ENCODE measurements around the gene AATK. TPM values are rescaled to one million over a fixed set of nuclear protein-coding genes. Genes with fewer than 3 reads are reported as not detected.
"Not testable (repeated sequence)": the region's sequence is repeated elsewhere in the genome, so short reads cannot be mapped to it uniquely, and the experiment has no call there.

Gene AATK
- total RNA-seq, 1 experiment from 2014 or later, result 4.4 TPM

GRCh38 chr17:81080019-81080418 lies 86.0 kb downstream of the AATK start (continued):
- TF ChIP-seq, protein P1, sequence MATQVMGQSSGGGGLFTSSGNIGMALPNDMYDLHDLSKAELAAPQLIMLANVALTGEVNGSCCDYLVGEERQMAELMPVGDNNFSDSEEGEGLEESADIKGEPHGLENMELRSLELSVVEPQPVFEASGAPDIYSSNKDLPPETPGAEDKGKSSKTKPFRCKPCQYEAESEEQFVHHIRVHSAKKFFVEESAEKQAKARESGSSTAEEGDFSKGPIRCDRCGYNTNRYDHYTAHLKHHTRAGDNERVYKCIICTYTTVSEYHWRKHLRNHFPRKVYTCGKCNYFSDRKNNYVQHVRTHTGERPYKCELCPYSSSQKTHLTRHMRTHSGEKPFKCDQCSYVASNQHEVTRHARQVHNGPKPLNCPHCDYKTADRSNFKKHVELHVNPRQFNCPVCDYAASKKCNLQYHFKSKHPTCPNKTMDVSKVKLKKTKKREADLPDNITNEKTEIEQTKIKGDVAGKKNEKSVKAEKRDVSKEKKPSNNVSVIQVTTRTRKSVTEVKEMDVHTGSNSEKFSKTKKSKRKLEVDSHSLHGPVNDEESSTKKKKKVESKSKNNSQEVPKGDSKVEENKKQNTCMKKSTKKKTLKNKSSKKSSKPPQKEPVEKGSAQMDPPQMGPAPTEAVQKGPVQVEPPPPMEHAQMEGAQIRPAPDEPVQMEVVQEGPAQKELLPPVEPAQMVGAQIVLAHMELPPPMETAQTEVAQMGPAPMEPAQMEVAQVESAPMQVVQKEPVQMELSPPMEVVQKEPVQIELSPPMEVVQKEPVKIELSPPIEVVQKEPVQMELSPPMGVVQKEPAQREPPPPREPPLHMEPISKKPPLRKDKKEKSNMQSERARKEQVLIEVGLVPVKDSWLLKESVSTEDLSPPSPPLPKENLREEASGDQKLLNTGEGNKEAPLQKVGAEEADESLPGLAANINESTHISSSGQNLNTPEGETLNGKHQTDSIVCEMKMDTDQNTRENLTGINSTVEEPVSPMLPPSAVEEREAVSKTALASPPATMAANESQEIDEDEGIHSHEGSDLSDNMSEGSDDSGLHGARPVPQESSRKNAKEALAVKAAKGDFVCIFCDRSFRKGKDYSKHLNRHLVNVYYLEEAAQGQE (IDR thresholded peaks at IDR 0.05; ENCODE audit: low read depth), result no peak
- no peak for TF ChIP-seq SP1 (IDR thresholded peaks at IDR 0.05; ENCODE audit: low read depth)

DNA sequence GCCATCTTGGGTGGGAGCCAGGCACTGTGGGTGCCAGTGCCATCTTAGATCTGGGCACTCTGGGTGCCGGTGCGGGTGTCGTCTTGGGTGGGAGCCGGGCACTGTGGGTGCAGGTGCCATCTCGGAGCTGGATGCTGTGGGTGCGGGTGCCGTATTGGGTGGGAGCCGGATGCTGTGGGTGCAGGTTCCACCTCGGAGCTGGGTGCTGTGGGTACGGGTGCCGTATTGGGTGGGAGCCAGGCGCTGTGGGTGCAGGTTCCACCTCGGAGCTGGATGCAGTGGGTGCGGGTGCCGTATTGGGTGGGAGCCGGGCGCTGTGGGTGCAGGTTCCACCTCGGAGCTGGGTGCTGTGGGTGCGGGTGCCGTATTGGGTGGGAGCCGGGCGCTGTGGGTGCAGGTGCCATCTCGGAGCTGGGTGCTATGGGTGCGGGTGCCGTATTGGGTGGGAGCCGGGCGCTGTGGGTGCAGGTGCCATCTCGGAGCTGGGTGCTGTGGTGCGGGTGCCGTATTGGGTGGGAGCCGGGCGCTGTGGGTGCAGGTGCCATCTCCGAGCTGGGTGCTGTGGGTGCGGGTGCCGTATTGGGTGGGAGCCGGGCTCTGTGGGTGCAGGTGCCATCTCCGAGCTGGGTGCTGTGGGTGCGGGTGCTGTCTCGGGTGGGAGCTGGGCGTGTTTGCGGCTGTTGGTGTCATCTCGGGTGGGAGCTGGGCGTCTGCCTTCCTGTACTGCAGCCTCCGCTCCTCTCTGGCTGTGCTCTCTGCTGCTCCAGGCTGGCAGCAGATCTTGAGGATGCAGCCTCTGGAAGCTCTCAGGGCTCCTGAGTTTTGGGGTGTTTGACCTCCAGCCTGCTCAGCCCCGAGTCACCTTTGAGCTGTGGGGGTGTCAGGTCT lies 87.8 kb downstream of the AATK start:
- H3K9ac ChIP-seq (ENCODE audit: low read length); H3K9me2 ChIP-seq (ENCODE audit: insufficient read depth); H3K27me3 ChIP-seq (ENCODE audit: insufficient read depth, low read length); intact Hi-C loops (cut with micrococcal nuclease); H3K9me3 ChIP-seq (ENCODE audit: control insufficient read depth in 1 of 2, insufficient read depth in 1 of 2, low read depth in 1 of 2, low read length in 2 of 2); H3K4me2 ChIP-seq (ENCODE audit: low read length); DNase-seq (ENCODE audit: low read depth, low spot score); BruUV-seq (replicated peaks); POLR2A ChIA-PET; H3K4me1 ChIP-seq (ENCODE audit: control insufficient read depth in 1 of 2, insufficient read depth in 2 of 2, low read length in 2 of 2); RAD21 ChIA-PET (ENCODE audit: low non-redundant PET in 1 of 2, low total read pairs in 2 of 2, uncharacterized antibody in 2 of 2, unreplicated experiment in 2 of 2); H3K27ac ChIP-seq (ENCODE audit: low read depth, low read length); H3K4me3 ChIP-seq (replicated peaks in 1 of 2; ENCODE audit: low read depth in 1 of 2, low read length in 2 of 2); ATAC-seq; H2AFZ ChIP-seq (ENCODE audit: low read depth, low read length, poor library complexity, severe bottlenecking): not testable (repeated sequence)
- Histone ChIP-seq H3K36me3 (ENCODE audit: control insufficient read depth in 1 of 2, insufficient read depth in 2 of 2, low read length in 2 of 2) (peaks cover 5 to 39% of the 10 kb centered on the region in 2 experiments; a peak in 3 of 4 replicates), H4K20me1 (ENCODE audit: insufficient read depth) (peaks cover 11% of the 10 kb centered on the region; the same call in 1 of the 2 replicates), H3K79me2 (ENCODE audit: insufficient read depth, low read length) (peaks cover 86% of the 10 kb centered on the region; the same call in 1 of the 2 replicates)
- CTCF ChIA-PET, result interaction anchor here (1.2 kb wide), 1 partner anchor 24 kb away, joined by 3 read pairs; no protein-coding TSS in a partner anchor

All from HCT116 (cell line).